Keratinocyte (primary cell): ENCODE data around the gene DGLUCY. TPM values are rescaled to one million over a fixed set of nuclear protein-coding genes. Genes with fewer than 3 reads are reported as not detected.

ENCODE experiments used
- DNase-seq: peaks from one replicate; pipeline ENCODE4 v3.0.0-alpha.2; 2011; ENCODE audit warnings: low read depth, missing footprints, low spot score
- FAIRE-seq: peaks from 2 replicates; lab custom pipeline; 2011; peaks lifted over from hg19 to GRCh38; lab: Jason Lieb, UNC
- H2AFZ ChIP-seq: 2 replicates; pipeline ENCODE4 v1.6.0; 2012; ENCODE audit warnings: low read length, control low read depth, inconsistent platforms; ENCODE audit not compliant: control insufficient read depth
- H3K27ac ChIP-seq: 2 replicates; pipeline ENCODE4 v1.5.1; 2011; ENCODE audit warnings: low read length; ENCODE audit not compliant: control insufficient read depth, insufficient read depth
- H3K27me3 ChIP-seq: 3 replicates; pipeline ENCODE4 v1.6.0; 2011; ENCODE audit warnings: low read length; ENCODE audit not compliant: control insufficient read depth, insufficient read depth; ENCODE audit errors: extremely low read depth
- H3K36me3 ChIP-seq, 2 experiments: 2 replicates in 1 of 2; 3 replicates in 1 of 2; pipeline ENCODE4 v1.5.1; 2011; ENCODE audit warnings: low read length in 2 of 2, mild to moderate bottlenecking in 1 of 2; ENCODE audit not compliant: control insufficient read depth in 2 of 2, insufficient read depth in 2 of 2; ENCODE audit errors: extremely low read depth in 1 of 2
- H3K4me1 ChIP-seq: 3 replicates; pipeline ENCODE4 v1.5.1; 2011; ENCODE audit warnings: low read length; ENCODE audit not compliant: control insufficient read depth, insufficient read depth; ENCODE audit errors: extremely low read depth
- H3K4me2 ChIP-seq: 3 replicates; pipeline ENCODE4 v1.6.0; 2011; ENCODE audit warnings: low read depth, low read length; ENCODE audit not compliant: control insufficient read depth, insufficient read depth; ENCODE audit errors: extremely low read depth
- H3K4me3 ChIP-seq, 3 experiments: fragments of 200-600 bp in 1 of 3; sonication (generic) in 1 of 3; 2 replicates in 2 of 3; 3 replicates in 1 of 3; pipeline ENCODE4 v1.5.1; 2011 to 2016; ENCODE audit warnings: low read length in 3 of 3, mild to moderate bottlenecking in 3 of 3, control low read depth in 2 of 3, inconsistent platforms in 1 of 3, low read depth in 1 of 3, mixed read lengths in 1 of 3, mixed run types in 1 of 3, moderate library complexity in 1 of 3; ENCODE audit not compliant: control insufficient read depth in 2 of 3, insufficient read depth in 2 of 3; ENCODE audit errors: extremely low read depth in 1 of 3
- H3K79me2 ChIP-seq: 2 replicates; pipeline ENCODE4 v1.6.0; 2012; ENCODE audit warnings: low read length; ENCODE audit not compliant: control insufficient read depth, insufficient read depth
- H3K9ac ChIP-seq: 3 replicates; pipeline ENCODE4 v1.6.0; 2011; ENCODE audit warnings: low read length; ENCODE audit not compliant: control insufficient read depth, insufficient read depth; ENCODE audit errors: extremely low read depth
- H3K9me1 ChIP-seq: 3 replicates; pipeline ENCODE4 v1.6.0; 2011; ENCODE audit warnings: low read length; ENCODE audit not compliant: control insufficient read depth, insufficient read depth; ENCODE audit errors: extremely low read depth
- H3K9me3 ChIP-seq: 2 replicates; pipeline ENCODE4 v1.5.1; 2012; ENCODE audit warnings: low read depth, low read length; ENCODE audit not compliant: control insufficient read depth
- H4K20me1 ChIP-seq: 3 replicates; pipeline ENCODE4 v1.6.0; 2011; ENCODE audit warnings: low read length; ENCODE audit not compliant: control insufficient read depth, insufficient read depth; ENCODE audit errors: extremely low read depth
- EZH2 ChIP-seq: IDR thresholded peaks from one replicate; pipeline ENCODE4 v1.6.1; 2012; ENCODE audit warnings: inconsistent platforms, mild to moderate bottlenecking, low read length, moderate library complexity
- dilution Hi-C: fragments of 300-500 bp; cut with MboI; formaldehyde crosslinking; loops from one replicate; pipeline ENCODE4 v1.7.0; 2020; ENCODE audit warnings: low sequenced_read_pairs; ENCODE audit not compliant: extremely low pct_ligation_motif_present
- polyA plus RNA-seq, 5 experiments: library from polyadenylated mRNA; depleted of rRNA in 3 of 5; stranded (reverse) in 3 of 5; stranded (forward) in 1 of 5; unstranded in 1 of 5; fragments of >200 nt; gene quantifications; 1 replicate in 1 of 5; 2 replicates in 3 of 5; 3 replicates in 1 of 5; pipeline versions ENCODE4 v1.2.1 to v1.2.3, GENCODE V29; 2011 to 2012; ENCODE audit warnings: missing spikeins in 2 of 5, low read depth in 1 of 5, low replicate concordance in 1 of 5
- TF ChIP-seq, protein P1 (sequence below), 3 experiments: IDR thresholded peaks in 1 of 3; conservative IDR thresholded peaks in 1 of 3; optimal IDR thresholded peaks in 1 of 3; 2 replicates in 2 of 3; 3 replicates in 1 of 3; pipeline versions ENCODE3 to v1.5.1; 2011; ENCODE audit warnings: low read length in 3 of 3, mild to moderate bottlenecking in 3 of 3, moderate library complexity in 2 of 3, control low read depth in 1 of 3, inconsistent platforms in 1 of 3; ENCODE audit not compliant: insufficient read depth in 2 of 3; ENCODE audit errors: extremely low read depth in 1 of 3

Gene DGLUCY
- polyA plus RNA-seq, 1 donor (not counting 4 experiments of a cell fraction or from before 2014, with no cell fraction given) = 19.4 TPM

DNA sequence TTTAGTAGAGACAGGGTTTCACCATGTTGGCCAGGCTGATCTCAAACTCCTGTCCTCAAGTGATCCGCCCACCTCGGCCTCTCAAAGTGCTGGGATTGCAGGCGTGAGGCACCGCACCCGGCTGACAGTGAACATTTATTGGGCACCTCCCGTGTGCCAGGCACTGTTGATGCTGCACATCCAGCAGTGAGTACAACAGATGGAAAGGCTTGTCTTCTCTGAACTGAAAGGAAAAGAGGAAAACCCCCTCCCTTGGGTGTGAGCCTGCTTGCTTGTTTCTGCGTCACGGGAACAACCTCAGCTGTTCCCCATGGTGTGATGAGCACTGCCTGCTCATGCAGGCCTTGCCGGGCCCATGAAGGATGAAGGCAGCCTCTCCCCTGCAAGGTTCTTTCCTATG, 39.5 kb downstream of the DGLUCY start:
- no peak overlapping the region for H3K27ac ChIP-seq
- peaks cover 23% of the 10 kb centered on the region for H3K4me1 ChIP-seq
- peaks cover 0 to 4% of the 10 kb centered on the region in 2 experiments for H3K36me3 ChIP-seq
- no peak for DNase-seq
- H2AFZ ChIP-seq = no peak overlapping the region
- FAIRE-seq = no peak
- no peaks in the 10 kb centered on the region for H3K79me2 ChIP-seq
- H3K27me3 ChIP-seq = no peaks in the 10 kb centered on the region
- TF ChIP-seq, protein P1, sequence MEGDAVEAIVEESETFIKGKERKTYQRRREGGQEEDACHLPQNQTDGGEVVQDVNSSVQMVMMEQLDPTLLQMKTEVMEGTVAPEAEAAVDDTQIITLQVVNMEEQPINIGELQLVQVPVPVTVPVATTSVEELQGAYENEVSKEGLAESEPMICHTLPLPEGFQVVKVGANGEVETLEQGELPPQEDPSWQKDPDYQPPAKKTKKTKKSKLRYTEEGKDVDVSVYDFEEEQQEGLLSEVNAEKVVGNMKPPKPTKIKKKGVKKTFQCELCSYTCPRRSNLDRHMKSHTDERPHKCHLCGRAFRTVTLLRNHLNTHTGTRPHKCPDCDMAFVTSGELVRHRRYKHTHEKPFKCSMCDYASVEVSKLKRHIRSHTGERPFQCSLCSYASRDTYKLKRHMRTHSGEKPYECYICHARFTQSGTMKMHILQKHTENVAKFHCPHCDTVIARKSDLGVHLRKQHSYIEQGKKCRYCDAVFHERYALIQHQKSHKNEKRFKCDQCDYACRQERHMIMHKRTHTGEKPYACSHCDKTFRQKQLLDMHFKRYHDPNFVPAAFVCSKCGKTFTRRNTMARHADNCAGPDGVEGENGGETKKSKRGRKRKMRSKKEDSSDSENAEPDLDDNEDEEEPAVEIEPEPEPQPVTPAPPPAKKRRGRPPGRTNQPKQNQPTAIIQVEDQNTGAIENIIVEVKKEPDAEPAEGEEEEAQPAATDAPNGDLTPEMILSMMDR (optimal IDR thresholded peaks at IDR 0.05 in 1 of 3, IDR thresholded peaks at IDR 0.05 in 1 of 3, conservative IDR thresholded peaks at IDR 0.05 in 1 of 3; ENCODE audit: extremely low read depth in 1 of 3, insufficient read depth in 2 of 3, low read length in 3 of 3) = no peak
- TF ChIP-seq EZH2 = no peak
- H3K9me3 ChIP-seq = no peaks in the 10 kb centered on the region
- H3K9ac ChIP-seq = no peak overlapping the region
- H4K20me1 ChIP-seq = no peaks in the 10 kb centered on the region
- dilution Hi-C loops = loop anchor here (25.0 kb wide), 1 partner anchor 134 kb away; no protein-coding TSS in a partner anchor
- H3K9me1 ChIP-seq = peaks cover 3% of the 10 kb centered on the region
- H3K4me2 ChIP-seq = no peak overlapping the region
- H3K4me3 ChIP-seq = no peak overlapping the region

DNA sequence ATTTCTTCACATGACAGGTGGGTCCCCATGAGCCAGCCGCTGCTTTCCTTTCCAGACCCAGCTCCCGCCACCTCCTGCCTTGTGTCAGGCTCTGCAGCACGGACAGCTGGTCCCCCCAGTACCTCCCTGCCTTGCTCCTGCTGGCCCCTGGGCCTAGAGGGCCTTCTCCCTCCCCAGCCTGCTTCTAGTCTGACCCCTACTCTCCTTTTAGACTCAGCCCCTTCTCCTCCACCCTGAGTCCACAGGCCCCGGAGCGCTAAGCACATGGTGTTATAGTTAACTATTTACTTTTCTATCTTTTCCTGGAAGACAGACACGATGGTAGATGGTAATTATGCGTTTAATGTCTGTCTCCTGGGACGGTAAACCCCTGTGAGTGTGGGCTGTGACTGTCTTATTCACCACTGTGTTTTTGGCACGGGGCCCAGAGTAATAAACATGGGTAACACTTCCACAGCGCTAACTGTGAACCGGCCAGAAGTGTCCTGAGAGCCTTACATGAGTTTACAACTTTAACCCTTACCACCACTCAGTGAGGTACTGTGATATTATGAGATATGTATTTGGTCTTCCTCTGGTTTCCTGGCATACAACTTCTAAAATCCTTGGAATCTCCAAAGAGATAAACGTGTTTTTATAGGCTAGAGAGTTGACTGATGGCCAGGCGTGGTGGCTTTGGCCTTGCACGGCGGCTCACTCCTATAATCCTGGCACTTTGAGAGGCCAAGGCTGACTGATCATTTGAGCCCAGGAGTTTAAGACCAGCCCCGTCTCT, 41.2 kb downstream of the DGLUCY start:
- Histone ChIP-seq H4K20me1 (no peaks in the 10 kb centered on the region), H3K27ac (no peak overlapping the region), H3K4me1 (peaks cover 16% of the 10 kb centered on the region), H3K9ac (no peak overlapping the region), H3K79me2 (no peaks in the 10 kb centered on the region), H3K36me3 (peaks cover 4 to 6% of the 10 kb centered on the region in 2 experiments), H3K9me1 (peaks cover 3% of the 10 kb centered on the region), H3K9me3 (no peaks in the 10 kb centered on the region), H2AFZ (no peak overlapping the region), H3K27me3 (no peaks in the 10 kb centered on the region), H3K4me3 (no peak overlapping the region), H3K4me2 (no peak overlapping the region)
- DNase-seq (no peak), FAIRE-seq (no peak)
- TF ChIP-seq, protein P1 (optimal IDR thresholded peaks at IDR 0.05 in 1 of 3, IDR thresholded peaks at IDR 0.05 in 1 of 3, conservative IDR thresholded peaks at IDR 0.05 in 1 of 3; ENCODE audit: extremely low read depth in 1 of 3, insufficient read depth in 2 of 3, low read length in 3 of 3) = no peak
- TF ChIP-seq EZH2 = no peak
- dilution Hi-C loops = loop anchor here (25.0 kb wide), 1 partner anchor 132 kb away; no protein-coding TSS in a partner anchor
